Heart left ventricle (tissue), 13 donors: Measurements from ENCODE around the gene NT5DC4.

Source experiments
- POLR2A ChIP-seq, 2 donors: fragments of 450-650 bp; IDR thresholded peaks; one replicate each; pipeline ENCODE4 v1.6.1; 2017; ENCODE audit warnings: antibody characterized with exemption in 2 of 2, mild to moderate bottlenecking in 2 of 2, moderate library complexity in 2 of 2
- TF ChIP-seq, protein P1 (sequence below), 12 donors: fragments of 200-600 bp; sonication (generic) in 4 of 12; IDR thresholded peaks; one replicate each; pipeline versions ENCODE4 v1.5.0 to v1.8.0; 2018 to 2022; ENCODE audit warnings: antibody characterized with exemption in 12 of 12, mild to moderate bottlenecking in 5 of 12
- donor health status: ischemic (EF 13 %, LVEDD 7.1; RV severe dilation, severe dysfunction).
- donor health status: DM: no; HTN: yes; CAD: no.
- donor health status: DM: no; HTN: no; CAD: no.
- donor health status: ischemic (EF 25% LVEDD 6.9; RV normal size, moderate dysfunction).
- donor health status: ischemic (EF 25% LVEDD 5.7; RV mildly dilated, moderate dysfunction).
- donor health status: ischemic (EF 35%, LVEDD 5.7; RV mildly dilated, moderate dysfunction).
- donor health status: nonischemic (EF 11% LVEDD 7.7; RV severe dilation, severe dysfunction).
- donor health status: DM: yes; HTN: yes; CAD: no.
- donor health status: PGD.
- donor health status: ischemic (EF 29% LVEDD 5.4; RV normal size, mild dysfunction).
- donor health status: nonischemic (EF 23%, LVEDD 6.1; RV moderate dilation, normal function).

DNA sequence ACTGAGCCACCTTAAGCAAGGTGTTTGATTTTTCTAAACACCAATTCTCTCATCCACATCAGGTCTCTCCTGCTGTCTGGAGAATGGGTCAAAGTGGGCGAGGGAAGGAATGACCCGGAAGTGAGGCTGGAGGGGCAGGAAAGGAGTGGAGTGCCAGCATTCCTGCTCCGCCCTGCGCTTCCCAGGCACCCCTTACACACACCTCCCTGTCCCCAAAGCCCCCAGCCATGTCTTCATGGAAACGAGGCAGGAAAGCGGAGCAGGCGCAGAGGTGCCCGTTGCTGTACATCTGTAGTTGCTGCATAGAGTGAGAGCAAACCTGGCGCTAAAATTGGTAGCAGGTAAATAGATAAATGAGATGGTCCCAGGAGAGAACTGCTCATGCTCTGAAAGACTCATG is 27.2 kb upstream of the NT5DC4 start:
- TF ChIP-seq, protein P1, sequence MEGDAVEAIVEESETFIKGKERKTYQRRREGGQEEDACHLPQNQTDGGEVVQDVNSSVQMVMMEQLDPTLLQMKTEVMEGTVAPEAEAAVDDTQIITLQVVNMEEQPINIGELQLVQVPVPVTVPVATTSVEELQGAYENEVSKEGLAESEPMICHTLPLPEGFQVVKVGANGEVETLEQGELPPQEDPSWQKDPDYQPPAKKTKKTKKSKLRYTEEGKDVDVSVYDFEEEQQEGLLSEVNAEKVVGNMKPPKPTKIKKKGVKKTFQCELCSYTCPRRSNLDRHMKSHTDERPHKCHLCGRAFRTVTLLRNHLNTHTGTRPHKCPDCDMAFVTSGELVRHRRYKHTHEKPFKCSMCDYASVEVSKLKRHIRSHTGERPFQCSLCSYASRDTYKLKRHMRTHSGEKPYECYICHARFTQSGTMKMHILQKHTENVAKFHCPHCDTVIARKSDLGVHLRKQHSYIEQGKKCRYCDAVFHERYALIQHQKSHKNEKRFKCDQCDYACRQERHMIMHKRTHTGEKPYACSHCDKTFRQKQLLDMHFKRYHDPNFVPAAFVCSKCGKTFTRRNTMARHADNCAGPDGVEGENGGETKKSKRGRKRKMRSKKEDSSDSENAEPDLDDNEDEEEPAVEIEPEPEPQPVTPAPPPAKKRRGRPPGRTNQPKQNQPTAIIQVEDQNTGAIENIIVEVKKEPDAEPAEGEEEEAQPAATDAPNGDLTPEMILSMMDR (IDR thresholded peaks at IDR 0.05) = no peak
- TF ChIP-seq POLR2A (IDR thresholded peaks at IDR 0.05) = no peak
